ENCODE results near the gene MTCL1. TPM values are rescaled to one million over a fixed set of nuclear protein-coding genes. Genes with fewer than 3 reads are reported as not detected.

MTCL1 gene
- total and polyA plus RNA-seq, 2 of the 8 experiments (the other 6 are each of a cell fraction or from before 2014, with no cell fraction given), result 16.6 to 60.8 TPM

DNA sequence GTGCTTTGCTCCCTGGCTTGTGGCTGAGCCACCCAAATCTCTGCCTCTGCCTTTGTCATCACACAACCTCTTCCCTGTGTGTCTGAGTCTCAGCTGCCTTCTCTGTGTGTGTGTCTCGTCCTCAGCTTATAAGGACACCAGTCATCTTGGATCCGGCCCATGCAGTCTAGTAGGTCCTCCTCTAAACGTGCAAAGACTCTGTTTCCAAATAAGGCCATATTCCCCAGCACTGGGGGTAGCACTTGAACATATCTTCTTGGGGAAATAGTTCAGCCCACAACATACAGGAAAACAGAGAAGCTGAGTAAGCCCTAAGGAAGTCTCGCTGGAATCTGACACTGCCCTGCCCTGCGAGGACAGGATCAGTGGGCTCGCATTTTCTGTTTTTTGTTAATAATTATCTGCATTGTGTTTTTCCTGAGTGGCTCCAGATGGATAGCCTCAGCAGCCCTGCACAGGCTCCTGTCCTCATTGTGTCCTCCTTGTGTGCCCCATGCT is 42.1 kb downstream of the MTCL1 start (continued):
- TF ChIP-seq, protein P1, sequence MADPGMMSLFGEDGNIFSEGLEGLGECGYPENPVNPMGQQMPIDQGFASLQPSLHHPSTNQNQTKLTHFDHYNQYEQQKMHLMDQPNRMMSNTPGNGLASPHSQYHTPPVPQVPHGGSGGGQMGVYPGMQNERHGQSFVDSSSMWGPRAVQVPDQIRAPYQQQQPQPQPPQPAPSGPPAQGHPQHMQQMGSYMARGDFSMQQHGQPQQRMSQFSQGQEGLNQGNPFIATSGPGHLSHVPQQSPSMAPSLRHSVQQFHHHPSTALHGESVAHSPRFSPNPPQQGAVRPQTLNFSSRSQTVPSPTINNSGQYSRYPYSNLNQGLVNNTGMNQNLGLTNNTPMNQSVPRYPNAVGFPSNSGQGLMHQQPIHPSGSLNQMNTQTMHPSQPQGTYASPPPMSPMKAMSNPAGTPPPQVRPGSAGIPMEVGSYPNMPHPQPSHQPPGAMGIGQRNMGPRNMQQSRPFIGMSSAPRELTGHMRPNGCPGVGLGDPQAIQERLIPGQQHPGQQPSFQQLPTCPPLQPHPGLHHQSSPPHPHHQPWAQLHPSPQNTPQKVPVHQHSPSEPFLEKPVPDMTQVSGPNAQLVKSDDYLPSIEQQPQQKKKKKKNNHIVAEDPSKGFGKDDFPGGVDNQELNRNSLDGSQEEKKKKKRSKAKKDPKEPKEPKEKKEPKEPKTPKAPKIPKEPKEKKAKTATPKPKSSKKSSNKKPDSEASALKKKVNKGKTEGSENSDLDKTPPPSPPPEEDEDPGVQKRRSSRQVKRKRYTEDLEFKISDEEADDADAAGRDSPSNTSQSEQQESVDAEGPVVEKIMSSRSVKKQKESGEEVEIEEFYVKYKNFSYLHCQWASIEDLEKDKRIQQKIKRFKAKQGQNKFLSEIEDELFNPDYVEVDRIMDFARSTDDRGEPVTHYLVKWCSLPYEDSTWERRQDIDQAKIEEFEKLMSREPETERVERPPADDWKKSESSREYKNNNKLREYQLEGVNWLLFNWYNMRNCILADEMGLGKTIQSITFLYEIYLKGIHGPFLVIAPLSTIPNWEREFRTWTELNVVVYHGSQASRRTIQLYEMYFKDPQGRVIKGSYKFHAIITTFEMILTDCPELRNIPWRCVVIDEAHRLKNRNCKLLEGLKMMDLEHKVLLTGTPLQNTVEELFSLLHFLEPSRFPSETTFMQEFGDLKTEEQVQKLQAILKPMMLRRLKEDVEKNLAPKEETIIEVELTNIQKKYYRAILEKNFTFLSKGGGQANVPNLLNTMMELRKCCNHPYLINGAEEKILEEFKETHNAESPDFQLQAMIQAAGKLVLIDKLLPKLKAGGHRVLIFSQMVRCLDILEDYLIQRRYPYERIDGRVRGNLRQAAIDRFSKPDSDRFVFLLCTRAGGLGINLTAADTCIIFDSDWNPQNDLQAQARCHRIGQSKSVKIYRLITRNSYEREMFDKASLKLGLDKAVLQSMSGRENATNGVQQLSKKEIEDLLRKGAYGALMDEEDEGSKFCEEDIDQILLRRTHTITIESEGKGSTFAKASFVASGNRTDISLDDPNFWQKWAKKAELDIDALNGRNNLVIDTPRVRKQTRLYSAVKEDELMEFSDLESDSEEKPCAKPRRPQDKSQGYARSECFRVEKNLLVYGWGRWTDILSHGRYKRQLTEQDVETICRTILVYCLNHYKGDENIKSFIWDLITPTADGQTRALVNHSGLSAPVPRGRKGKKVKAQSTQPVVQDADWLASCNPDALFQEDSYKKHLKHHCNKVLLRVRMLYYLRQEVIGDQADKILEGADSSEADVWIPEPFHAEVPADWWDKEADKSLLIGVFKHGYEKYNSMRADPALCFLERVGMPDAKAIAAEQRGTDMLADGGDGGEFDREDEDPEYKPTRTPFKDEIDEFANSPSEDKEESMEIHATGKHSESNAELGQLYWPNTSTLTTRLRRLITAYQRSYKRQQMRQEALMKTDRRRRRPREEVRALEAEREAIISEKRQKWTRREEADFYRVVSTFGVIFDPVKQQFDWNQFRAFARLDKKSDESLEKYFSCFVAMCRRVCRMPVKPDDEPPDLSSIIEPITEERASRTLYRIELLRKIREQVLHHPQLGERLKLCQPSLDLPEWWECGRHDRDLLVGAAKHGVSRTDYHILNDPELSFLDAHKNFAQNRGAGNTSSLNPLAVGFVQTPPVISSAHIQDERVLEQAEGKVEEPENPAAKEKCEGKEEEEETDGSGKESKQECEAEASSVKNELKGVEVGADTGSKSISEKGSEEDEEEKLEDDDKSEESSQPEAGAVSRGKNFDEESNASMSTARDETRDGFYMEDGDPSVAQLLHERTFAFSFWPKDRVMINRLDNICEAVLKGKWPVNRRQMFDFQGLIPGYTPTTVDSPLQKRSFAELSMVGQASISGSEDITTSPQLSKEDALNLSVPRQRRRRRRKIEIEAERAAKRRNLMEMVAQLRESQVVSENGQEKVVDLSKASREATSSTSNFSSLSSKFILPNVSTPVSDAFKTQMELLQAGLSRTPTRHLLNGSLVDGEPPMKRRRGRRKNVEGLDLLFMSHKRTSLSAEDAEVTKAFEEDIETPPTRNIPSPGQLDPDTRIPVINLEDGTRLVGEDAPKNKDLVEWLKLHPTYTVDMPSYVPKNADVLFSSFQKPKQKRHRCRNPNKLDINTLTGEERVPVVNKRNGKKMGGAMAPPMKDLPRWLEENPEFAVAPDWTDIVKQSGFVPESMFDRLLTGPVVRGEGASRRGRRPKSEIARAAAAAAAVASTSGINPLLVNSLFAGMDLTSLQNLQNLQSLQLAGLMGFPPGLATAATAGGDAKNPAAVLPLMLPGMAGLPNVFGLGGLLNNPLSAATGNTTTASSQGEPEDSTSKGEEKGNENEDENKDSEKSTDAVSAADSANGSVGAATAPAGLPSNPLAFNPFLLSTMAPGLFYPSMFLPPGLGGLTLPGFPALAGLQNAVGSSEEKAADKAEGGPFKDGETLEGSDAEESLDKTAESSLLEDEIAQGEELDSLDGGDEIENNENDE (IDR thresholded peaks at IDR 0.05; ENCODE audit: insufficient replicate concordance, low read length), result no peak
